ENCODE results near the gene GAP43. TPM values are rescaled to one million over a fixed set of nuclear protein-coding genes. Genes with fewer than 3 reads are reported as not detected.

The GAP43 gene
- total RNA-seq, 1 experiment from 2014 or later, result 31.6 TPM

DNA sequence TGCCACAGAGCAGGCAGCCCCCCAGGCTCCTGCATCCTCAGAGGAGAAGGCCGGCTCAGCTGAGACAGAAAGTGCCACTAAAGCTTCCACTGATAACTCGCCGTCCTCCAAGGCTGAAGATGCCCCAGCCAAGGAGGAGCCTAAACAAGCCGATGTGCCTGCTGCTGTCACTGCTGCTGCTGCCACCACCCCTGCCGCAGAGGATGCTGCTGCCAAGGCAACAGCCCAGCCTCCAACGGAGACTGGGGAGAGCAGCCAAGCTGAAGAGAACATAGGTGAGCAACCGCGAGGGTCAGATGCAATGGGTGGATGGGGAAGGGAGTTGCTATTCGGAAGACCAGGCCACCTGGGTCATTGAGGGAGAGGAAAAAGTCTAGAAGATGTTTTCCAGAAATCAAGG is 53.0 kb downstream of the GAP43 start:
- Histone ChIP-seq H3K4me1 (ENCODE audit: insufficient read depth, low read length, poor library complexity, severe bottlenecking) (peaks cover 4% of the 10 kb centered on the region), H3K27me3 (replicated peaks; ENCODE audit: insufficient read depth, low read depth, low read length, poor library complexity) (no peaks in the 10 kb centered on the region), H3K27ac (ENCODE audit: low read depth, low read length, poor library complexity, severe bottlenecking) (no peak overlapping the region), H3K4me3 (ENCODE audit: low read depth, low read length, poor library complexity, severe bottlenecking) (no peak overlapping the region), H3K9me3 (ENCODE audit: low read depth, low read length, poor library complexity, severe bottlenecking) (no peaks in the 10 kb centered on the region), H3K36me3 (ENCODE audit: insufficient read depth, low read length, poor library complexity, severe bottlenecking) (no peaks in the 10 kb centered on the region)
- POLR2A ChIA-PET (ENCODE audit: low non-redundant PET), result no interaction called here
- CTCF ChIA-PET, result no interaction called here
- DNase-seq (ENCODE audit: low spot score), result no peak
- intact Hi-C loops (cut with micrococcal nuclease; ENCODE audit: unreplicated experiment), result no loop called here
- TF ChIP-seq, protein P1, sequence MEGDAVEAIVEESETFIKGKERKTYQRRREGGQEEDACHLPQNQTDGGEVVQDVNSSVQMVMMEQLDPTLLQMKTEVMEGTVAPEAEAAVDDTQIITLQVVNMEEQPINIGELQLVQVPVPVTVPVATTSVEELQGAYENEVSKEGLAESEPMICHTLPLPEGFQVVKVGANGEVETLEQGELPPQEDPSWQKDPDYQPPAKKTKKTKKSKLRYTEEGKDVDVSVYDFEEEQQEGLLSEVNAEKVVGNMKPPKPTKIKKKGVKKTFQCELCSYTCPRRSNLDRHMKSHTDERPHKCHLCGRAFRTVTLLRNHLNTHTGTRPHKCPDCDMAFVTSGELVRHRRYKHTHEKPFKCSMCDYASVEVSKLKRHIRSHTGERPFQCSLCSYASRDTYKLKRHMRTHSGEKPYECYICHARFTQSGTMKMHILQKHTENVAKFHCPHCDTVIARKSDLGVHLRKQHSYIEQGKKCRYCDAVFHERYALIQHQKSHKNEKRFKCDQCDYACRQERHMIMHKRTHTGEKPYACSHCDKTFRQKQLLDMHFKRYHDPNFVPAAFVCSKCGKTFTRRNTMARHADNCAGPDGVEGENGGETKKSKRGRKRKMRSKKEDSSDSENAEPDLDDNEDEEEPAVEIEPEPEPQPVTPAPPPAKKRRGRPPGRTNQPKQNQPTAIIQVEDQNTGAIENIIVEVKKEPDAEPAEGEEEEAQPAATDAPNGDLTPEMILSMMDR (conservative IDR thresholded peaks at IDR 0.05; ENCODE audit: low read depth, low read length), result no peak
- TF ChIP-seq EZH2 (IDR thresholded peaks at IDR 0.05; ENCODE audit: borderline replicate concordance, low read depth, low read length, poor library complexity, severe bottlenecking), result no peak
- no TSS peak for BruUV-seq (replicated peaks)

- CTCF ChIA-PET, result no interaction called here
- H3K4me1 ChIP-seq (ENCODE audit: insufficient read depth, low read length, poor library complexity, severe bottlenecking), result peaks cover 4% of the 10 kb centered on the region
- no peaks in the 10 kb centered on the region for H3K36me3 ChIP-seq (ENCODE audit: insufficient read depth, low read length, poor library complexity, severe bottlenecking)
- H3K27me3 ChIP-seq (replicated peaks; ENCODE audit: insufficient read depth, low read depth, low read length, poor library complexity), result no peaks in the 10 kb centered on the region
- no peak for DNase-seq (ENCODE audit: low spot score)
- TF ChIP-seq, protein P1 (conservative IDR thresholded peaks at IDR 0.05; ENCODE audit: low read depth, low read length), result no peak
- TF ChIP-seq EZH2 (IDR thresholded peaks at IDR 0.05; ENCODE audit: borderline replicate concordance, low read depth, low read length, poor library complexity, severe bottlenecking), result no peak
- H3K27ac ChIP-seq (ENCODE audit: low read depth, low read length, poor library complexity, severe bottlenecking), result no peak overlapping the region
- POLR2A ChIA-PET (ENCODE audit: low non-redundant PET), result no interaction called here
- no peaks in the 10 kb centered on the region for H3K9me3 ChIP-seq (ENCODE audit: low read depth, low read length, poor library complexity, severe bottlenecking)
- BruUV-seq (replicated peaks), result no TSS peak
- intact Hi-C loops (cut with micrococcal nuclease; ENCODE audit: unreplicated experiment), result no loop called here
- no peak overlapping the region for H3K4me3 ChIP-seq (ENCODE audit: low read depth, low read length, poor library complexity, severe bottlenecking)
Measured at GRCh38 chr3:115680803-115681345, 57.6 kb downstream of the GAP43 start.

- TF ChIP-seq EZH2 (IDR thresholded peaks at IDR 0.05; ENCODE audit: borderline replicate concordance, low read depth, low read length, poor library complexity, severe bottlenecking), result no peak
- TF ChIP-seq, protein P1 (conservative IDR thresholded peaks at IDR 0.05; ENCODE audit: low read depth, low read length), result no peak
- H3K4me3 ChIP-seq (ENCODE audit: low read depth, low read length, poor library complexity, severe bottlenecking), result no peak overlapping the region
- no TSS peak for BruUV-seq (replicated peaks)
Measured at GRCh38 chr3:115681736-115682135, 58.4 kb downstream of the GAP43 start.

More at GRCh38 chr3:115681736-115682135, 58.4 kb downstream of the GAP43 start:
- no peaks in the 10 kb centered on the region for H3K9me3 ChIP-seq (ENCODE audit: low read depth, low read length, poor library complexity, severe bottlenecking)
- H3K36me3 ChIP-seq (ENCODE audit: insufficient read depth, low read length, poor library complexity, severe bottlenecking), result no peaks in the 10 kb centered on the region
- POLR2A ChIA-PET (ENCODE audit: low non-redundant PET), result no interaction called here
- H3K27me3 ChIP-seq (replicated peaks; ENCODE audit: insufficient read depth, low read depth, low read length, poor library complexity), result no peaks in the 10 kb centered on the region
- H3K4me1 ChIP-seq (ENCODE audit: insufficient read depth, low read length, poor library complexity, severe bottlenecking), result peaks cover 4% of the 10 kb centered on the region
- DNase-seq (ENCODE audit: low spot score), result no peak
- CTCF ChIA-PET, result no interaction called here
- no peak overlapping the region for H3K27ac ChIP-seq (ENCODE audit: low read depth, low read length, poor library complexity, severe bottlenecking)
- intact Hi-C loops (cut with micrococcal nuclease; ENCODE audit: unreplicated experiment), result no loop called here

Data from A673 (cell line).